Middle frontal gyrus (tissue), 1 donor: ENCODE measurements around the gene ZNF773.
A peak's percentile ranks its signal among the peaks of the same experiment; 100 is the strongest.
"Not testable (repeated sequence)": the region's sequence is repeated elsewhere in the genome, so short reads cannot be mapped to it uniquely, and the experiment has no call there.

Experiments used
- DNase-seq: peaks from one replicate; pipeline ENCODE4 v3.0.0-alpha.2; 2015; ENCODE audit warnings: low spot score; ENCODE audit errors: extremely low spot score

ZNF773 gene

GRCh38 chr19:57499680-57500395 is at the start of gene ZNF773:
Gene ZNF773, plus strand, starts transcription at chr19:57499938. Its CDS starts 143 bp downstream, at chr19:57500081.
- peak; percentile 87 for DNase-seq

DNA sequence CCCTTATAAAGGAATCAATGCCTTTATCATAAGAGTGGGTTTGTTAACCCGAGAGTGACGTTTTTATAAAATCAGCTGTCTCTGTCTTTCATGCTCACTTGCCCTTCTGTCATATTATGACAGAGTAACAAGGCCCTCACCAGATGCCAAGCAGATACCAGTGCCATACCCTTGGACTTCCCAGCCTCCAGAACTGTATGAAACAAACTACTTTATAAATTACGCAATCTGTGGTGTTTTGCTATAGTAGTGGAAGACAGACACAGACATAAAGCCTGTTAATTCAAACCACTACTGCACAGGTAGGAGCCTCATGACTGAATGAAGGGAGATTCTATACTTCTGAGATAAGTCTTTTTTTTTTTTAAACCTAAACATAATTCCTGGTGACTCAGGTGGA is 47.4 kb upstream of the ZNF773 start:
- DNase-seq = no peak

GRCh38 chr19:57465680-57466381 is 33.9 kb upstream of the ZNF773 start:
- DNase-seq = no peak

- no peak for DNase-seq
Measured at GRCh38 chr19:57466489-57466888, 33.2 kb upstream of the ZNF773 start.

- no peak for DNase-seq
Measured at GRCh38 chr19:57473646-57474045, 26.1 kb upstream of the ZNF773 start.

DNA sequence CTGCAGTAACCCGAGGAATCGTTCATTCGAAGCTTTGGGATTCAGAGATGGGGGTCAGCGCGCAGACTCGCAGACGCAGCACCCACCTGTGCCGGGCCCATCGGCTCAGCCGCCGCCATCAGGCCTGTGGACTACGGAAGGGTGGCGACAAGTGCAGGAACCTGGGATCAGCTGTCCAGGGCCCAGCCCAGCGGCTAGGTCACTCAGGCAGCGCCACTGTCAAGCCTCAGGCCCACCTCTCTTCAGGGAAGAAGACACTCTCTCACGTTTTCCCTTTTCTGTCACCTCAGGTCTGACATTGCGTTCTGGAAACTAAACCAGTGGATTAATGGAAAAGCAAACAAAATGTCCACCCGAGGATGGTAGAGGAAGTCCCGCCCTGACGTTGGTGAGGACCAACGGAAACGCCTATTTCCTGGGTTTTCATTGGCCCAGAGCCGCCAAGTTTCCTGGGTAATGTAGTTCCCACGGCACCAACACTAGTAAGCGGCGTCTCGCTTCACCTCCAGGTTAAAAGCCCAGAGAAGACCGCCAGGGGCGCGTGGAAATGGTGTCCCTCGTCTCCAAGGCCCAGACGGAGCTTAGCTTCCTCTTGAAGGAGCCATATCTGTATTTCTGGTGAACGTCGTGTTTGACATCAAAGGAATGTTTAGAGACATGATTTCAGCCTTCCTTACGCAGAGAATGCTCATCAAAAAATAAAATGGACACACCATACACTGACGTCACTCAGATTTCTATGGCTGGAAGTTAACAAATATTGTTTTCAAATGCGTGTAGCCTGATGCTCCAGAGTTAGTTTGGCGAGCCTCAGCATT is 22.3 kb upstream of the ZNF773 start, which contains the start of gene ZNF772:
TSS of gene ZNF772 (minus strand) at position 376 of the 818 bp plus-strand sequence. CDS start at position 119, 257 bp downstream.
- DNase-seq = peak; percentile 93

DNA sequence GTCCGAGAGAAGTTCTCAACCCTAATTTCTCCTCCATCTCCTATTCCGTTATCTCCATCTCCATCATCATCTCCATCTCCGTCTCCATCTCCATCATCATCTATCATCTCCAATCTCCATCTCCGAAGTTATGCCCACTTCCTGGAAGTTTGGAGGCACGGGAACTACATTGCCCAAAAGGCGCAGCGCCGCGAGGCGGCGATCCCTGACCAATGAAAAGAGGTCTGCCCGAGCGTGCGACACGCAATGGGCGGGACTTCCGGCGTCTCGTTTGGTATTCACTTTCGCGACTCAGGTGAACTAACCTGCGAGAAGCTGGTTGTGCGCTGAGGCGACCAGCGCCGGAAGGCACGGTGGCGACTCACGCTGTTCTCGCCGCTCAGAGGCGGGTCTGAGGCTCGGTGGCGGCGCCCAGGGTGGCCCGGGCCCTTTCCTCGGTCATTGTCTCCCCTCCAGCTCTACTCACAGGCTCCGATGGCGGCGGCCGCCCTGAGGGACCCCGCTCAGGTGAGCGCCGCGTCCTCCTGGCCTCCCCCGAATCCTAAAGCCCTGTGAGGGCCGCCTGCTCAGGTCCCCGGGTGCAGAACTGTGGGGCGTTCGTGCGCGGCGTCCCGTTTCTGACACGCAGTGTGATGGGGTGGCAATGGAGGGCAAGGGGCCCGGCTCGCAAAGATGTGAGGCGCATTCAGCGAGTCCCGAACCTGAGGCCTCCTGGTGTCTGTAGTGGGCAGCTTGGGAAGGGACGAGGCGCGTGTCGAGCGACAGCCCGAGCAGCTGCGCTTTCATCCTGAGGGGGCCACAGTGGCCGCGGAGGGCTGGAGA is 12.1 kb upstream of the ZNF773 start, which contains the start of gene ZNF419:
TSS of gene ZNF419 (plus strand) at position 274 of the 822 bp plus-strand sequence. CDS start at position 475, 201 bp downstream.
- peak; percentile 84 for DNase-seq

- DNase-seq = not testable (repeated sequence)
Measured at GRCh38 chr19:57488299-57488644, 11.5 kb upstream of the ZNF773 start.

- DNase-seq = not testable (repeated sequence)
Measured at GRCh38 chr19:57499332-57499679, 432 bp upstream of the ZNF773 start.

DNA sequence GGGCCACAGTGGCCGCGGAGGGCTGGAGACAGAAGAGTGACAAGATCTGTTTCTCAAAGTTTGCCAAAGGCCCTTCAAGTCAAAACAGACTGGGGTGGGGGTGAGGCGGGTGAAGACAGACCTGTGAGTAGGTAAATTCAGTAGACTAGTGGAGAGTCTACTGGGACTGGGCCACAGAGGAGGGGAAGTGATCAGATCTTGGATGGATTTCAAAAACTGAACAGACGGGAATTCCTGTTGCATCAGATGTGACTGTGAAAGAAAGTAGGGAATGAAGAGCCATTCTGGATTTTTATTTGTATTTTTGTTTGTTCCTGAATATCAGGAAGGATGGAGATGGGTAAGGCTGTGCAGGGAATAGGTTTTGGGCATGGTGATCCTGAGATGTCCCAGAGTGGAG is 662 bp downstream of the ZNF773 start:
- DNase-seq = not testable (repeated sequence)

DNA sequence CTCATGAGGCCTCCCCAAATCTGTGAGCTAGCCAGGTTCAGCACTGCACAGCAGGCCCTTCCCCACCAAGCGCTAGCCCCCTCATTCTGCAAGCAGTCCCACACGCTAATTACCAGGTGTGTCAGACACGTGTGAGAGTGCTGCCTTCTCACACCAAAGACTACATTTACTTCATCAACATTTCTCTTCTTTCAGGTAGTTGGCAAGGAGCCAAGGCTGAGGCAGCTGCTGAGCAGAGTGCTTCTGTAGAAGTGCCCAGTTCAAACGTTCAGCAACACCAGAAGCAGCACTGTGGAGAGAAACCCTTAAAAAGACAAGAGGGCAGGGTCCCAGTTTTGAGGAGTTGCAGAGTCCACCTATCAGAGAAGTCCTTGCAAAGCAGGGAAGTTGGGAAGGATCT is 6.4 kb downstream of the ZNF773 start:
- DNase-seq = no peak

GRCh38 chr19:57511484-57511883 is 11.7 kb downstream of the ZNF773 start:
- DNase-seq = no peak

DNA sequence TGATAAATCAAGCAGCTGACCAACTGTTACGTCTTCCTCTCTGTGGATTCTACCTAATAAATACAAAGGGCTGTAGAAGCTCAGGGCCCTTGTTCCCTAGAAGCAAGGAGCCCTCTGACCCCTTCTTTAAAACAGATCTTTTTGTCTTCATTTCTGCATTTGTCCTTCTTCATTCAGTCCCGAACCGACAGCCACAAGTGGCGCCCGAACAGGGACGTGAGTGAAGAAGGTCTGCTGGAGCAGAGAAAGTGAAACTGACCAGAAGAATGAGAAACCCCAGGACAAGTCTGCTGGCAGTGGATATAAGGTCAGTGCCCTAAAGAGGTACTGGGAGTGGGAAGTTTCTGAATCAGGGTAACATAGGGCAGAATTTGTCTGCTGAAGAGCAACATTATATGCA is 13.1 kb downstream of the ZNF773 start:
- DNase-seq = no peak

DNA sequence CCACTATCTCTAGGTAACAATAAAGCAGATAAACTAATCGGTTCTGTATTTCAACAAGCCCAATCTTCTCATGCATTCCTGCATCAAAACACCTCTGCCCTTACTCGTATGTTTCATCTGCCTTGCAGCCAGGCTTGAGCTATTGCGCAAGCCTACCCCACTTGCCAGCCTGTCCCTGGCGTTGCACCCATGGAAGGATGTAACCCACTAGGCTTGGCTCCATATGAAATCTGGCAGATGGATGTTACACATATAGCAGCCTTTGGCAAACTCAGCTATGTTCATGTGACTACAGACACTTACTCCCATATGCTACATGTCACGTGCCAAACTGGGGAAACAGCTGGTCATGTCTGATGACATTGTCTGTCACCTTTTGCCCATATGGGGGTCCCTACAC is 15.5 kb downstream of the ZNF773 start:
- DNase-seq = no peak

DNA sequence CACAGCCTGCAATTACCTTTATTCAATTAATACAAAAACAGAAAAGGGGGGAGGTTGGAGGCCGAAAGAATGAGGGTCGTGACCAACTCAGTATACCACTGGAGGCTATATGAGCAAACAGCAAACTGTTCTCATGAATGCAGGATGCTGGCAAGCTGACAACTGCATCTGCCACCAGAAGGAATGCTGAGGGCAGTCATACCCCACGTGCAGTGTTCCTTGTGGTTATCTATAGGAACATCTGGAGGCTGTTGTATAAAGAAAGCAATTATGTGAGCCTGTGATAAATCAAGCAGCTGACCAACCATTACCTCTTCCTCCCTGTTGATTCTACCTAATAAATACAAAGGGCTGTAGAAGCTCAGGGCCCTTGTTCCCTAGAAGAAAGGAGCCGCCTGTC is 18.3 kb downstream of the ZNF773 start:
- DNase-seq = not testable (repeated sequence)

DNA sequence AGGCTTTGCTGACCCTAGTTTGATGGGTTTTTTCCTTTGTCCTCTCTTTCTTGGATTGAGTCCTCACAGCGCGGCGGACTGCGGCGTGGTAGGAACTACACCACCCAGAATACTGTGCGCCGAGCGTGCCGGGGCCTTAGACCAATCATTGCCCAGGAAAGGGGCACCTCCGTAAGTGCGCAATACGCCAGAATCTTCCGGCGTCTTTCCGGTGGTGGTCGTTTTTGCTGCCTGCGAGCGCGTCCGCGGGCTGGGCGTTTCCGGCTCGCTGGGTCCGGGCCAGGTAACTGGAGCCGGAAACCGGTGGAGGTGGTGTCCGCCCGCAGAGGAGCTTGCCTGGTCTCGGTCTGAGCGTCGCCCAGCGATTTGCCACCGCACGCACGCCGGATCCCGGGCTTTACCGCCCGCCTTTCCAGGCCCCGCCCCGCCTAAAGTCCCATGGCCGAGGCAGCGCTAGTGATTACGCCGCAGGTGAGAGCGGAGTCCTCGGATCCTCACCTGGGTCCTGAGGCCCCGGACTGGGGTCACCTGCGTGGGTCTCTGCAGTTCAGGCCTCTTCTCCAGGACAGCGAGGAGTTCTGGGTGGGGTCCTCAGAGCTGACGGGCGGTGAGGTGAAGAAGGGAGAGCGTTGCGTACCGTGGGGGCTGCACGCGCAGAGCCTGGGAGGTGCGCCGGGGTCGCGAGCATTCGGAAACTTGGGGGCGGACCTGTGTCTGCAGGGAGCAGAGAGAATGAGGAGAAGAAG is 27.6 kb downstream of the ZNF773 start, which contains the start of gene ZNF549:
TSS of gene ZNF549 (plus strand) at position 221 of the 746 bp plus-strand sequence. CDS start at position 439, 218 bp downstream.
- peak; percentile 74 for DNase-seq

- DNase-seq = no peak
Measured at GRCh38 chr19:57537953-57538547, 38.3 kb downstream of the ZNF773 start.

GRCh38 chr19:57546513-57546912 is 46.8 kb downstream of the ZNF773 start:
- no peak for DNase-seq

DNA sequence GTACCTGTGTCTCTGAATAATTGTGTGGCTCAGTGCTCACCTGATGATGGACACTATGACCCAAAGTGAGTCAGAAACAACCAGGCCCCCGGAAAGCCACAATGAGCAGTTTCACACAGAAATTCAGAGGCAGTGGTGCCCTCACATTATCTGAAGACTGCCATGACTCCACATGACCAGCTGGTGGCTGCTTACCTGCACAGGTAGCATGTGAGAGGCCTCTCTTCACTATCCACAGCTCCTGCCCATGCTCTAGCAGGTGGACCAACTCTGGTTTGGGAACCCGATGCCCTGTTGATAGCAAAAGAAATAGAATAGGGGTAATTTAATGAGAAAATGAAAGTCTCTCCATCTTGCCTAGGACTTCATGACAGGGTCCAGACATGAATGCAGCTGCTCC is 52.7 kb downstream of the ZNF773 start:
- no peak for DNase-seq

- DNase-seq = no peak
Measured at GRCh38 chr19:57557659-57558058, 57.9 kb downstream of the ZNF773 start.
